GM19193 (cell line): ENCODE measurements around the gene HOXA4.

Experiments used
- POLR2A ChIP-seq: IDR thresholded peaks from 4 replicates; pipeline ENCODE4 v1.6.1; 2011; ENCODE audit not compliant: insufficient read depth, insufficient read length; ENCODE audit errors: extremely low read depth

The HOXA4 gene

DNA sequence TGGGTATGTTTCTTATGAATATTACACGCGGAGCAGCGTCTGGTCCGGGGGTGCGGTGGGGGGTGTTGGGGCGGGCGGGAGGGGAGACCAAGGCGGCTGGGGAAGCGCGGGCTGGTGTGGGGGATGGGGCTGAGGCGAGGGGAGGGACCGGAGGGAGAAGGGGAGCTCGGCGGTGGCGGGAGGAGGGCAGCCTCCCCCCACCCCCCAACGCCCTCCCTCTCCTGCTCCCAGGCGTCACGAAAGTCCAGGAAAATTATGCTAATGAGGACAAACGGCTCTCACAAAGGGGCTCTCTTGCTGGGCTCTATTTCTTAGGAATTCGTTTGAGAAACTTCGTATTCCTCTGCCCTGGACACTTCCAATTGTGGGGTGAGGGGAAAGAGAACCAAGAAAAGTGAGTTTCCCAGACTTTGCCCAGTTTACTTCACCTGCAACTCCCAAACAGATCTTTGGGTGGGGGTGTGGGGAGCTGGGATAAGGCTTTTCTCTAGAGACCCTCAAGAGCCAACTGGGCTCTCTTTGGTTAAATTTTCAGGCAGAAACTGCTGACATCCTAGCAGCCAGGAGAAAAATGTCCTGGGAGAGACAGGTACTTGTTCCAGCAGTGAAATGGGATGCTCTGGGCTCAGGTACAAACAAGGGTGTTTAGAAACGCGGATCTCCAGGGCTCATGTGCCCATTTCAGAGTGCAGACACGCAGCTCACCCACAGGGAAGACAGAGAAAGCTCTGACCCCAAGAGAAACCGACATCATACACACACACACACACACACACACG lies 16.4 kb downstream of the HOXA4 start:
- no peak for TF ChIP-seq POLR2A

DNA sequence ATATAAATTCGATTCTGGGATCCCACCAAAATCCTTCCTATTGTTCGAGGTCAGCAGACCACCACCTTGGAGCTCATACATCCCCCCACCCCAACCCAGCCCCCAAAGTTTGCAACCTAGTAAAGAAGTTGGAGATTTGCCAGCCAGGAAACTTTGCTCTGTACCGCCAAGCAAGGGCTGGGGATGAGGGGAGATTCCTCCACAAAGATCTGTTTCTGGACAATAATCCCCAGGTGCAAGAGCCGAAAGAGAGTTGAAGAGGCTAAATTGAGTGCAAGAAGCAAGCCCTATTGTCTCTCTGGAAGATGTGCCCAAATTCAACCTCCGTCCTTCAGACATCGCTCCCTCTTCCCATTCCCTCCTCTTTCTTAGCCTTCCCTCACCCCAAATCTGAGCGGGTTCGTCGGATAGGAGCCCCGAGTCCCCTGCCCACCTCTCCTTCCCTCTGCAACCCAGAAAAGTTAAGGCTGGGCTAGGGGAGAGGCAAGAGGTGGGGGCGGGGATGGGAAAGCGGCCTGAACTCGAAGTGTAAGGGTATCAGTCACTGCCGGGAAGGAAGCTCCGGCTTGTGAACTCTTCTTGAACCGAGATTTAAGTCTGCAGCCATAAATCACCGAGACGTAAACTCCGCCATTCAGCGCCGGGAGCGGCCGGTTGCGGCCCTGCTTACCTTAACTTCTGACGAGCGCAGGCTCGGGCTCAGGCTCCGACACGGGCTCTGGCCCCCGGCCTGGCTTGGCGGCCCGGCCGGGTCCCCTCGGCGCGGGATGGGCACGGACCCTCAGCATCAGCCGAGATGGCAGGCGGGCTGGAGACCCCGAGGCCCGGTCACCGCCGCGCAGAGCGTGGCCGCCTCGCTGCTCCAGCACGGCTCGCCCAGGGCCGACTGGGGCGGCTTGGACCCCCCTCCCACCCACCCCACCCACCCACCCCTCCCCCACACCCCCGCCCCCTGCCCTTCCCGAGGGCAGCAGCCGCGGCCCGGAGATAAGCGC lies 17.3 kb downstream of the HOXA4 start:
- no peak for TF ChIP-seq POLR2A

DNA sequence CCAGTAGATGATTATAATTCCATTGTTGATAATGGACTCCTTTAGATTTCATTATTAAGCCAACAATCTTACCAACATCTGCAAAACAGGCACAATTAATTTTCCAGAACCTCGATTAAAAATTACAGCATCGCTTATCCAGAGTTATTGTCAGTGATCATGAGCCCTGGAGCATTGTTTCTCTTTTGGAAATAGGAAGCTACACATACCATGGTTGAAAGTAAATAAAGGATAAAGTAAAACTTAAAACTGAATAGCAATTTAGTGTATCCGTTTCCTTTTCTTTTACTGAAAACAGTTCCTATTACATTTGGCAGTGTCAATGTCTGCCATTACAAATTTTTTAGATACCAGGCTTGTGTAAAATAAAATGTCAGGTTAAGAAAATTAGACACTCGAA lies 18.2 kb downstream of the HOXA4 start:
- no peak for TF ChIP-seq POLR2A

DNA sequence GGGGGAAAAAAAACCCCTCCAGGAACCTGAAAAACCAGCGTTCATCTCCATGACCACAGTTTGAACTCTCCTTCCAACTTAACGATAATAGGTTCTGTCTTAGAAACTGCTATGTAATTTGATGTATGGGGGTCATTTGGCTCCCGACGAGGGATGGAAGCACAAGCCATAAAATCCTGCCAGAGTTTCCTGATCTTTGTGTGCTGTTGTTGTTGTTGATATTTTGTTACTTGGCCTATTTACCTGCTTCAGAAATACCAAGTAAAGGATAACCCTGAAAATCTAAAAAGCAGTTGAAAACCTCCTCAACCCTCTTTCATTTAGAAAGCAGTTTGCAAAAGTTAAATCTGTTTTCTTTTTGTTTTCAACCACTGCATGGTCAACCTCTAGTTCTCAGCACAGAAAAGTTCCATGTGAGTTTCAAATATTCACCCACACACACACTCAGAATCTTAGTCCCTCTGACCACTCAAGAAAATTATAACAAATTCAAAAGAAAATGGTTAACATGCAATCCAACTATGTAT lies 18.7 kb downstream of the HOXA4 start:
- TF ChIP-seq POLR2A, result no peak

DNA sequence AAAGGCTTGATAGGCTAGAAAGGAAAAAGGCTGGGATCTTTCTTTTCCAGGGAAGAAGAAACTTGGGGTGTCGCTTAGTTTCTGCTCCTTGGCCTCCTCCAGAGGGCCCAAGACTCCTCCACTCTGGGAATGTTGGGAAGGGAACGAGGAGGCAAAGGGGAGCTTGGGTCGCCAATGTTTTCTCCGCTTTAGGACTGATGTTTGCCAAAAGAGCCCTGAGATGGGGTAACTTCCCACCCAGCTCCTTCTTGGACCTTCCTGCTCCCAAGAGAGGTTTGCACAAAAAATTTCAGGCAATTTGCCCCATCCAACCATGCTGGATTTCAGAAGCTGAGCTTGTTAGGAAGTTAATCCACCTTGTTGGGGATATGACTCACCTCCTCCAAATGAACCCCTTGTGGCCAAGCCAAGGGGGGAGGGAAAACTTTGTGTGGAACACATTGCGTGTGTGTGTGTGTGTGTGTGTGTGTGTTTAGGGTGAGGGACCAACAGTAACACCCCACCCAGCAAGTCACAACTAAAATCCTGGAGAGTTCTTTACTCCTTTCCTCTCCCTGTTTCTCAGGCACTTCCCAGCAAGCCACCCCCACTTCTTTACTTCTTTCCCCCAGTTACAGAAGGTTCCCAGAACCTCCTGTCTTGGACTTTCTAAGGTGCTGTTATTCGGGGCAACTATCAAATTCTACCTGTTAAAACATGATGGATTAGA lies 19.4 kb downstream of the HOXA4 start:
- no peak for TF ChIP-seq POLR2A

DNA sequence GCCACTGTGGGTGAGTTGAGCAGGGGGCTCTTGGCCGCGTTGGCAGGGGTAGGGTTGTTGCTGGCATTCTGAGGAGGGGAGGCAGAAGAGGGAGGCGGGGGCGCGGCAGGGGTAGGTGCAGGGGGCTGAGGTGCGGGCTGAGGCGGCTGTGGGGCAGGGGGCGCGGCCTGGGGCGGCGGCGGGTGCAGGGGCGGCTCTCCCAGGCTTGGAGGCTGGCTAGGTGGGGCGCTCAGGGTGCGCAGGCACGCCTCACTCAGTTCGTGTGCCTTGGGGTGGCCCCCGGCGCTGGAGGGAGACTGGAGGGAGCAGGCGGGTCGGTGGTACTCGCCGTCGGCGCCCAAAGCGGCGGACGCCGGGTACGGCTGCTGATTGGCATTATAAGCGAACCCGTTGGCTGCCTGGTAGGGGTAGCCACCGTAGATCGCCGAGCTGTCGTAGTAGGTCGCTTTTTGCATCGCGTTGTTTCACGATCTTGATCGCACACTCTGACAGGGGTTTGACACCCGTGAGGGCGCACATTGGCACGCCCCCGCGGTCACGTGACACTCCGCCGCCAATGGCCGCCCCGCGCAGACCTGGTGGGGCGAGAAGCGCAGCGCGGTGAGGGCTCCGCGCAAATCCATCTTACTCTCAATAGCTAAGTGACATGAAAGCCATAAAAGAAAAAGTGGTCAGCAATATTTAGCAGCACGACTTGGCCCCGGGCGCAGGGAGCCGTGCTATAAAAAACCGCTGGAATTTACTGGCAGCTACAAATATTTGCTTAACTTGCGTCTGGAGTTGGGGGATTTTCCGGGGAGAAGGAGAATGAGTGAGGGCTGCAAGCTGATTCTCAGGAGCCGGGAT lies 20.1 kb downstream of the HOXA4 start:
- TF ChIP-seq POLR2A, result no peak

DNA sequence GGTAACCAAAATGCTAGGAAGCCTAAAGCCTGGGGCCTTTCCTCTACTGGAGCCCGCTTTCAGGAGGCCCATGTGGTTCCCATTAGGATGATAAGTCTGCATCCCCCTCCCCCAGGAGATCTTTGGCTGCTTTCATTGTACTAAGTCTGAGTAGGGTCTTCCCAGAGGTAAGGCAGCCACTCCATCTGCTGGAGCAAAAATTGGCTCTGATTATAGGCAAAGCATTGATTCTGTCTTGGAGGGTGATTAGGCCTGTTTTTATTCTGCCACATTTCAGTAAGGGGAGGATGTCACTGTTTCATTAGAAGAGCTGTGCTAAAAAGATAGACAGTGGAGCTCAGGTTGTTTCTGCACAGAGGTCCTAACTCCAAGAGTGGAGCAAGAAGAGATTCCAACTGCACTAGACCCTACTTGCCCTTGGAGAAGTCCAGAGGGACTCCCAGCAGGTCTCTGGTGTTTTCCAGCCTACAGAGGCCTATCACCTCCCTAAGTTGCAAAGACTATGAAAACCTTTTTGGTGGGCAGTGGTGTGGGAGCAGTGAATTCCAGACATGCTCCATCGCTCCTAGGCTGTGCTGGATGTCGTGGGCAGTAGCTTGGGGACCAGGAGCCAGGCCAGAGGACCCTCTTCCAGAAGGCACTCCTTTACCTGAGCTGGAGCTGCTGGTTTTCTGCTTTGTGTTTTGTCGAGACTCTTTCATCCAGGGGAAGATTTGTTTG lies 20.9 kb downstream of the HOXA4 start:
- no peak for TF ChIP-seq POLR2A

DNA sequence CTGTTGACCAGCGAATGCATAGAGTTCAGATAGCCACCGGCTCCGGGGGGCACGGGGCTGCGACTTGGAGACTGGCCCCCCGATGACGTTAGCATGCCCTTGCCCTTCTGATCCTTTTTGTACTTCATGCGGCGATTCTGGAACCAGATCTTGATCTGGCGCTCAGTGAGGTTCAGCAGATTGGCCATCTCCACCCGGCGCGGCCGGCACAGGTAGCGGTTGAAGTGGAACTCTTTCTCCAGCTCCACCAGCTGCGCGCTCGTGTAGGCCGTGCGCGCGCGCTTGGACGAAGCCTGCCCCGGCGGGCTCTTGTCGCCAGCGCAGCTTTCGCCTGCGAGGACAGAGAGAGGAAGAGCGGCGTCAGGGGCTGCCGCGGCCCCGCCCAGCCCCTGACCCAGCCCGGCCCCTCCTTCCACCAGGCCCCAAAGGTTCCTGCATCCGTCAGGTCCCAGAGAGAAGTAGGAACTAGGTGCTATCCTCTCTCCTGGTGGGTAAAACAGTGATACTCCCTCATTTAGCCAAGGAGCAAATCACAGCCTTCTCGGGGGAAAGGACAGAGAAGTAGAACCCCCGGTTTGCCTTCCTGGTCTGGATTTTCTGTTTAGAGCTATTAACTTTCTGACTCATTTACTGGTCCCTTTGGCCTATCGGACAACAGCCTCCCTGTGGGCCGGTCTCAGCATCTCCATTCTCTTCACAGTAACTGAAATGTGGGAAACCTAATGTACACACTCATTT lies 22.0 kb downstream of the HOXA4 start:
- no peak for TF ChIP-seq POLR2A

DNA sequence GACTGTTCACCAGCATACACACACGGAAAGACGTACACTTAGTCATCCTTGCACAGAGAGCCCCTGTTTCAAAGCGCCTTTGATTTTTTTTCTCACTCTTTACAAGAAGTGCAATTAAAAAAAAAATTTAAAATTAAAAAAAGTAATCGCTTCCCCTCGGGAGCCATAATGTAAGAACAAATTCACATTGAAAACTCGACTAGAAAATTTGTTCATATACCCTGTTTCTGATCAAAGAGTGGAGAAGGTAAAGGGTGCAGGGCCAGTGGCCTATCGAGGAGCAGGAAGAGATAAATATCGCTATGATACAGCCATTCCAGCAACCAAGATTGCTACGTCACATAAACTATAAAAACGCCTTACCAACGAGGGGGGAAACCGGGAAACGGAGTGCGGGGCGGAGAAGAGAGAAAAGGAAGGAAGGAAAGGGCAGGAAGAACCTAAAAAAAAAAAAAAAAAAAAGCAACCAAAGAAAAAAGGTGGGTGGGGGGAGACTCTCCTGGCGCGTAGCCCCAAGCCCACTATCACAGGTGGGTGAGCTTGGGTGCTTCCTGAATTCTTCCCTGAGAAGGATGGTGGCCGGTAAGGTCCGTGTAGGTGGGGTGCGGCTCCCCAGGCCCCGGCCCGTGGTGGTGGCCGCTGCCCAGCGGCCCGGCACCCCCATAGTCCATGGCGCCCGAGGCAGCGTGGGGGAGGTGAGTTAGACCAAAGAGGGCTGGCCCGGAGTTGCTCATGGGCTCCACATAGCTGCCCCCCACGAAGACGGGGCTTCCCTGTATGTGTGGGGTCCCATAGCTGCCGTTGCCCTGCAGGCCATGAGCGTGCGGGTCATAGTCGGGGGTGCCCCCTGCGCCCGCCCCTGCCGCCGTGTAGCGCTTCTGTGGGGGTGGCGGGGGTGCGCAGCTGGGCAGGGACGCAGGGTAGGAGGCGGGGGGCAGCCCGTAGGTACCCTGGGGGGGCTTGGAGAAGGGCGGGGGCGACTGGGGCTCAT lies 22.9 kb downstream of the HOXA4 start:
- TF ChIP-seq POLR2A, result no peak

DNA sequence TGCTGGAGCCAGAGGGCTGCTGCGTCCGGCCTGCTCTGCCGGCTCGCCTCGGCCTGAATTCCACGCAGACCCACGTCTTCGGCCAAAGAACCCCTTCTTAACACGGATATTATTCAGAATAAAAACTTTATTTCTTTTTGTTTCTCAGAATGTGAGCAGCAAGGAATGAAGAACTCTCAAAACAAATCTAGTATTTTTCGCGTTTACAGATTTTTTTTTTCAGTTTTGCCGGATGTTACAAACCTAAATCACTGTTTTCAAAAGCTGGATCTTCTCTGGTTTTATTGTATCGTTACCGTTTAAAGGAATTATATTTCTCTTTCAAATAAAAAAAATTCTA lies 23.7 kb downstream of the HOXA4 start:
- no peak for TF ChIP-seq POLR2A

DNA sequence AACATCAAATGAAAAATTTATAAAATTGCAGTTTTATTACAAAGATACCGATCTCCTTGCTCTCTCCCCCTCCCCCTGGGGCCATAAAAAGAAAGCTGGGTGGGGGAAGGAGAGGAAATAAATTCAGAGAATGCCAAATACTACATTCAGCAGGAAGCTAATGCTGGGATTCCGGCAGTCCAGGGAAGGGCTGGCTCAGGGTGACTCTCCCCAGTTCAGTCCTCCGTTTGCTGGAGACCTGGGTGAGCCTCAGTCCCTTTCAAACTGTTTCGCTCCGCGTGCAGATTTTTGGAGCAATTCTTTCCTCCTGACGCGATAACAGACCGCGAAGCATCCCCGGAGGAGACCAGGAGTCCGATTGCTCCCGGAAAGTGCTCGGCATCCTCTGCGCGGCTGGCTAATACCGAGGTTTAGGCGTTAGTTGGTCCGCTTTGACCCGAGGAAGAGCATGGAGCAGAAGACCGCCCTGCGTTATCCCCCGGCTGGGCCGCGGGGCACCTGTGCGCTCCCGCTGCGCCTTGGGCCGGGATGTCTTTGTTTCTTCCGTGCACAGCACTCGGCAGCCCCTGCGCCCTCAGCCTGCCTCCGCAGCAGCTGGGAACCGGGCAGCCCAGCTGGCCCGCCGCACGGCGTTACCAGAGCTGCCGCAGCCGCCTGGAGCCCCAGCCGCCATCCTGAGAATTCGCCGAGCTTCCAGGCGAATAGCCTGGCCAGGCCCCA lies 24.2 kb downstream of the HOXA4 start:
- no peak for TF ChIP-seq POLR2A

DNA sequence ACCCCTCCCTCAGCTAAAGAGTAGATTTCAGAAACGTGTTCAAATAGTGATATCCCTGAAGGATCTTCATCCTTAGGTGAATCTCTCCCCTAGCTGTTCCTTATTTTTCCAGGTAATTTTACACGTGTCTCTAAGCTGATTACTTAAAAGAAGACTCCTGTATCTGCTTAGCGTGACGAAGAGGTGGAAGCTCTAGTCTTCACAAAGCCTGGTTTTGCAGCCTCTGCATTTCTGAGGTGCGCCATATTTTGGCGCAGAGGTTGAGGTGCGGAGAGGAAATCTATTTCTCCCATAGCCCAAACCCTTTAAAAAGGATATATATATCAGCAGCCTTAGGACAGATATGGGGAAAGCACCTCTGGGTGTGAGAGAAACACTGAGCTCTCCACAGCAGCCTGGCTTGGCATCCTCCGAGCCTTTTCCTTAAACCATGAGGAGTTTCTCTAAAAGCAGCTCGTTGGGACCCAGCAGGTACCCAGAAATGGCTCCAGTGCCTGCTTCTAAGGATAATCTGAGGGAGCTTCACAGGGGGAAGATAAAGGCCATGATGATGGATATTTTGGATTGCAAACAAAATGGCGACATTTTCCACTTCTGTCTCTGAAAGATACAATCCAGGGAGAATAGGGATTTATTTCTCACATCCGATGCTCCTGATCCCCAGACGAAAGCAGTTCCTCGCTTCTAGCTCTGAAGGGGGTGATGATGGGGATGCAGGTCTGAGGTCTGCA lies 25.1 kb downstream of the HOXA4 start:
- TF ChIP-seq POLR2A, result no peak
